ENCODE measurements around the gene NUB1.

- no peak for TF ChIP-seq EZH2 (IDR thresholded peaks at IDR 0.05; ENCODE audit: insufficient read depth, low read length)
- TF ChIP-seq, protein P1, sequence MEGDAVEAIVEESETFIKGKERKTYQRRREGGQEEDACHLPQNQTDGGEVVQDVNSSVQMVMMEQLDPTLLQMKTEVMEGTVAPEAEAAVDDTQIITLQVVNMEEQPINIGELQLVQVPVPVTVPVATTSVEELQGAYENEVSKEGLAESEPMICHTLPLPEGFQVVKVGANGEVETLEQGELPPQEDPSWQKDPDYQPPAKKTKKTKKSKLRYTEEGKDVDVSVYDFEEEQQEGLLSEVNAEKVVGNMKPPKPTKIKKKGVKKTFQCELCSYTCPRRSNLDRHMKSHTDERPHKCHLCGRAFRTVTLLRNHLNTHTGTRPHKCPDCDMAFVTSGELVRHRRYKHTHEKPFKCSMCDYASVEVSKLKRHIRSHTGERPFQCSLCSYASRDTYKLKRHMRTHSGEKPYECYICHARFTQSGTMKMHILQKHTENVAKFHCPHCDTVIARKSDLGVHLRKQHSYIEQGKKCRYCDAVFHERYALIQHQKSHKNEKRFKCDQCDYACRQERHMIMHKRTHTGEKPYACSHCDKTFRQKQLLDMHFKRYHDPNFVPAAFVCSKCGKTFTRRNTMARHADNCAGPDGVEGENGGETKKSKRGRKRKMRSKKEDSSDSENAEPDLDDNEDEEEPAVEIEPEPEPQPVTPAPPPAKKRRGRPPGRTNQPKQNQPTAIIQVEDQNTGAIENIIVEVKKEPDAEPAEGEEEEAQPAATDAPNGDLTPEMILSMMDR (IDR thresholded peaks at IDR 0.05; ENCODE audit: insufficient read depth, low read depth, low read length) = no peak
Observed at GRCh38 chr7:151338809-151339208, 2.8 kb upstream of the NUB1 start.

Data from astrocyte (in vitro differentiated cells and primary cell).